Measurements from ENCODE around the gene SMARCA4. TPM values are rescaled to one million over a fixed set of nuclear protein-coding genes. Genes with fewer than 3 reads are reported as not detected.
A peak's percentile ranks its signal among the peaks of the same experiment; 100 is the strongest.

Gene SMARCA4
- total RNA-seq, 1 experiment from 2014 or later = 261 TPM

DNA sequence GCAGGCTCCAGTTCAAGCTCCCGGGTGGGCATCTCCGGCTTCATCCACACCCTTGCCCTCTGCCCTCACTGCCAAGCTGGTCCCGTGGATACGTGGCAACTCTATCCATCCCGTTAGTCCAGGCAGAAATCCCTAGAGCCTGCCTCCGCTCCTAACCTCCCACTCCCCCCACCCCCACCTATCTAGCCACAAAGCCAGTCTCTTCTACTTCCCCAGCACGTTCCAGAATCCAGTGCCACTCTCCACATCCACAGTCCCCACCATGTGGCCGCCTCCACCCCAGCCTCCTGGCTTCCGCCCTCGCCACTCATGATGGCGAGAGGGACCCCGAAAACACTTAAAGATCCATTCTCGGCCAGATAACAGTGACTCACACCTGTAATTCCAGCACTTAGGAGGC, 36.2 kb upstream of the SMARCA4 start:
- Histone ChIP-seq H4K91ac (ENCODE audit: insufficient read length, low read depth, low read length) (no peak overlapping the region), H3K79me2 (ENCODE audit: insufficient read depth, low read length) (peaks cover 3% of the 10 kb centered on the region; the same call in 1 of the 2 replicates), H3K23ac (ENCODE audit: insufficient read length, low read depth, low read length) (no peak overlapping the region), H3K4me1 (ENCODE audit: insufficient read depth, low read length) (no peaks in the 10 kb centered on the region), H2BK15ac (ENCODE audit: low read depth, low read length) (no peak overlapping the region), H4K5ac (ENCODE audit: insufficient read length, low read depth, low read length) (no peak overlapping the region), H3T11ph (ENCODE audit: low read length) (no peak overlapping the region), H3K9me3 (ENCODE audit: control insufficient read depth, low read depth, low read length) (no peaks in the 10 kb centered on the region), H3K27me3 (ENCODE audit: insufficient read depth, low read length) (no peaks in the 10 kb centered on the region), H3K4ac (ENCODE audit: low read depth, low read length) (no peak overlapping the region), H3K79me1 (ENCODE audit: insufficient read depth, low read depth, low read length, poor library complexity, severe bottlenecking) (no peaks in the 10 kb centered on the region), H3K18ac (ENCODE audit: insufficient read length, low read depth, low read length) (no peak overlapping the region), H2AK5ac (ENCODE audit: insufficient read length, low read length) (no peak overlapping the region), H2BK5ac (ENCODE audit: insufficient read length, low read length) (no peak overlapping the region), H3K4me2 (ENCODE audit: insufficient read depth, insufficient read length, low read length) (no peak overlapping the region), H3K14ac (ENCODE audit: insufficient read depth, low read length) (no peak overlapping the region), H3K56ac (ENCODE audit: insufficient read length, low read depth, low read length) (no peak overlapping the region), H2BK120ac (ENCODE audit: low read depth, low read length, poor library complexity, severe bottlenecking) (no peak overlapping the region), H3K23me2 (ENCODE audit: insufficient read length, low read depth, low read length, poor library complexity, severe bottlenecking) (peaks cover 11% of the 10 kb centered on the region), H2BK12ac (ENCODE audit: insufficient read length, low read depth, low read length) (no peak overlapping the region), H4K20me1 (ENCODE audit: control insufficient read depth, insufficient read depth, insufficient read length) (no peaks in the 10 kb centered on the region), H4K8ac (replicated peaks; ENCODE audit: insufficient read length, low read depth, low read length) (no peak overlapping the region), H3K27ac (ENCODE audit: insufficient read length, low read depth, low read length) (no peak overlapping the region), H2AFZ (ENCODE audit: low read length) (no peak overlapping the region), H3K9ac (ENCODE audit: extremely low read depth, insufficient read length, low read length) (no peak overlapping the region), H2BK20ac (ENCODE audit: low read depth, low read length, poor library complexity, severe bottlenecking) (no peak overlapping the region)
- WGBS (ENCODE audit: extremely low coverage, insufficient read length, low lambda C conversion rate) = no CpG with 5 or more reads among the region's 13 CpGs
- Mint-ChIP-seq H3K27ac (peak overlapping the region in 1 of 3 experiments; percentile 49; a peak in 1 of 7 replicates), H3K4me3 (no peak overlapping the region; a peak in 1 of 5 replicates), H3K36me3 (ENCODE audit: insufficient read depth in 1 of 3, low read depth in 3 of 3) (peaks cover 13 to 50% (median 45%) of the 10 kb centered on the region in 3 experiments; a peak in 6 of 7 replicates), H3K9me3 (no peaks in the 10 kb centered on the region), H3K27me3 (ENCODE audit: low read depth) (peaks cover 2% of the 10 kb centered on the region; the same call in 1 of the 2 replicates), H3K4me1 (peaks cover 9 to 12% of the 10 kb centered on the region in 2 experiments)
- no peak for DNase-seq
- TF ChIP-seq, protein P1, sequence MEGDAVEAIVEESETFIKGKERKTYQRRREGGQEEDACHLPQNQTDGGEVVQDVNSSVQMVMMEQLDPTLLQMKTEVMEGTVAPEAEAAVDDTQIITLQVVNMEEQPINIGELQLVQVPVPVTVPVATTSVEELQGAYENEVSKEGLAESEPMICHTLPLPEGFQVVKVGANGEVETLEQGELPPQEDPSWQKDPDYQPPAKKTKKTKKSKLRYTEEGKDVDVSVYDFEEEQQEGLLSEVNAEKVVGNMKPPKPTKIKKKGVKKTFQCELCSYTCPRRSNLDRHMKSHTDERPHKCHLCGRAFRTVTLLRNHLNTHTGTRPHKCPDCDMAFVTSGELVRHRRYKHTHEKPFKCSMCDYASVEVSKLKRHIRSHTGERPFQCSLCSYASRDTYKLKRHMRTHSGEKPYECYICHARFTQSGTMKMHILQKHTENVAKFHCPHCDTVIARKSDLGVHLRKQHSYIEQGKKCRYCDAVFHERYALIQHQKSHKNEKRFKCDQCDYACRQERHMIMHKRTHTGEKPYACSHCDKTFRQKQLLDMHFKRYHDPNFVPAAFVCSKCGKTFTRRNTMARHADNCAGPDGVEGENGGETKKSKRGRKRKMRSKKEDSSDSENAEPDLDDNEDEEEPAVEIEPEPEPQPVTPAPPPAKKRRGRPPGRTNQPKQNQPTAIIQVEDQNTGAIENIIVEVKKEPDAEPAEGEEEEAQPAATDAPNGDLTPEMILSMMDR (conservative IDR thresholded peaks at IDR 0.05) = no peak
